HepG2 (cell line): ENCODE measurements around the gene KXD1. TPM values are rescaled to one million over a fixed set of nuclear protein-coding genes. Genes with fewer than 3 reads are reported as not detected.
A peak's percentile ranks its signal among the peaks of the same experiment; 100 is the strongest.

Source experiments
- HNRNPLL ChIP-seq: fragments of 200-400 bp; formaldehyde crosslinking; IDR thresholded peaks from 2 replicates; pipeline ENCODE4 v1.6.1; 2017; ENCODE audit warnings: mild to moderate bottlenecking, low read depth, low read length; ENCODE audit not compliant: poor library complexity, severe bottlenecking
- KLF9 ChIP-seq: IDR thresholded peaks from 2 replicates; pipeline ENCODE4 v1.6.1; 2016; ENCODE audit warnings: low read depth
- MATR3 ChIP-seq: sonication (generic); formaldehyde crosslinking; IDR thresholded peaks from 2 replicates; pipeline ENCODE4 v1.4.0; 2020; ENCODE audit warnings: missing genetic modification reagents
- PAWR ChIP-seq: sonication (generic); formaldehyde crosslinking; IDR thresholded peaks from 2 replicates; pipeline ENCODE4 v1.4.0; 2020; ENCODE audit warnings: missing genetic modification reagents, mild to moderate bottlenecking, borderline replicate concordance
- RNF219 ChIP-seq: sonication (generic); formaldehyde crosslinking; IDR thresholded peaks from 2 replicates; pipeline ENCODE4 v1.5.0; 2020; ENCODE audit warnings: mild to moderate bottlenecking, missing genetic modification reagents
- SOX6 ChIP-seq, 2 experiments: fragments of 450-650 bp in 1 of 2; sonication (generic) in 1 of 2; formaldehyde crosslinking in 1 of 2; IDR thresholded peaks; 2 replicates each; pipeline versions ENCODE4 v1.4.0 to v1.6.1; 2017 to 2020; ENCODE audit warnings: antibody characterized with exemption in 1 of 2, mild to moderate bottlenecking in 1 of 2, missing genetic modification reagents in 1 of 2
- TERF1 ChIP-seq: sonication (generic); formaldehyde crosslinking; IDR thresholded peaks from 2 replicates; pipeline ENCODE4 v1.8.0; 2022; ENCODE audit warnings: mild to moderate bottlenecking, missing genetic modification reagents, moderate library complexity
- ZNF142 ChIP-seq: sonication (generic); formaldehyde crosslinking; IDR thresholded peaks from 2 replicates; pipeline ENCODE4 v1.4.0; 2020; ENCODE audit warnings: missing genetic modification reagents
- ZNF660 ChIP-seq: sonication (generic); formaldehyde crosslinking; IDR thresholded peaks from 2 replicates; pipeline ENCODE4 v1.5.1; 2020; ENCODE audit warnings: mild to moderate bottlenecking, low read depth, missing genetic modification reagents, borderline replicate concordance
- ZNF777 ChIP-seq: sonication (generic); formaldehyde crosslinking; IDR thresholded peaks from 2 replicates; pipeline ENCODE4 v1.4.0; 2020; ENCODE audit warnings: missing genetic modification reagents
- polyA plus RNA-seq, 8 experiments: library from polyadenylated mRNA; depleted of rRNA in 3 of 8; stranded (reverse) in 7 of 8; unstranded in 1 of 8; fragments of >200 nt; fragmentation: Illumina TruSeq in 4 of 8; extraction: Trizol in 4 of 8; gene quantifications; 2 replicates each; pipeline versions ENCODE4 v1.2.1 to v1.2.3, GENCODE V29; 2011 to 2016; ENCODE audit warnings: low read depth in 4 of 8, missing spikeins in 1 of 8, mixed read lengths in 1 of 8; ENCODE audit not compliant: insufficient read depth in 1 of 8
- total RNA-seq, 5 experiments: library from RNA; depleted of rRNA; stranded (reverse); fragments of >200 nt; fragmentation: Illumina TruSeq; extraction: Trizol; gene quantifications; 2 replicates each; pipeline ENCODE4 v1.2.3, GENCODE V29; 2016; ENCODE audit warnings: low read depth in 1 of 5
- TF ChIP-seq, protein P1 (sequence below): sonication (generic); formaldehyde crosslinking; IDR thresholded peaks from 2 replicates; pipeline ENCODE4 v1.4.0; 2020; ENCODE audit warnings: missing genetic modification reagents, mild to moderate bottlenecking, borderline replicate concordance
- TF ChIP-seq, protein P2 (sequence below), 2 experiments: sonication (generic) in 1 of 2; formaldehyde crosslinking in 1 of 2; IDR thresholded peaks; 2 replicates each; pipeline versions ENCODE4 v1.4.0 to v1.6.1; 2018 to 2020; ENCODE audit warnings: missing genetic modification reagents in 2 of 2, borderline replicate concordance in 1 of 2, low read depth in 1 of 2, mild to moderate bottlenecking in 1 of 2, missing biosample characterization in 1 of 2
- TF ChIP-seq, protein P3 (sequence below): sonication (generic); formaldehyde crosslinking; IDR thresholded peaks from 2 replicates; pipeline ENCODE4 v1.5.0; 2020; ENCODE audit warnings: missing genetic modification reagents

KXD1 gene
- total and polyA plus RNA-seq, 2 of the 13 experiments (the other 11 are each of a cell fraction or from before 2014, with no cell fraction given) = 44.6 to 143 TPM

DNA sequence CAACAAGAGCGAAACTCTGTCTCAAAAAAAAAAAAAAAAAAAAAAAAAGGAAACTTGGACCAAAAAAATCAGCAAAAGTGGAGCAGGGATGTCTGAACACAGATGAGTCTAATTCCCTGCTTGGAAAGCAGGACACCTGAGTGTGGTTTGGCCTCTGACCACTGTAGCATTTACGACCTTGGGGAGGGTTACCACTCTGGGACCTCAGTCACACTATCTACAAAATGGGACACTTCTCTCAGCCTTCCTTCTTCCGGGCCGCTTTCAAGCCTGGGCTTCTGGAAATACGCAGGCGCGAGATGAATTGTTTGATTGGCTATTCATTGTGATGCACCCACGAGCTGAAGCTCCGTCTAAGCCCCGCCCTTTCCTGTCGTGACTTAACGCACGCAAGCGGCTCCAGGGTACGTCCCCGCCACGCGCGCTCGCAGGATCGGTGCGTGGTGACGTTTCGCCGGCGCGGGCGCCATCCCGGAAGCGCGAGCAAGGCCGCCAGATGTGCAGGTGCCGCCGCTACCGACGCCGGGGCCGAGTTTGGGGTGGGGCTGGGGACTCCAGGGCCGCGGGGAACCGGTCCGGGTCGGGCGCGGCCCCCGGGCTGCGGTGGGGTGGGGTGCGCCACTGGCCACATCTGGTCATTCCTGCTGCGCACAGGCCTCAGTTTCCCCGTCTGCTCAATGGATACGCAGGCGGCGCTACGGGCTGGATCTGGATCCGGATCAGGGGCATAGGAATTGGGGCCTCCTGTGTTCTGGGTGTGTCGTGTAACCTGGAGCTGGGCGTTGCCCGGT, at the start of gene KXD1 (continued):
- TF ChIP-seq, protein P1, sequence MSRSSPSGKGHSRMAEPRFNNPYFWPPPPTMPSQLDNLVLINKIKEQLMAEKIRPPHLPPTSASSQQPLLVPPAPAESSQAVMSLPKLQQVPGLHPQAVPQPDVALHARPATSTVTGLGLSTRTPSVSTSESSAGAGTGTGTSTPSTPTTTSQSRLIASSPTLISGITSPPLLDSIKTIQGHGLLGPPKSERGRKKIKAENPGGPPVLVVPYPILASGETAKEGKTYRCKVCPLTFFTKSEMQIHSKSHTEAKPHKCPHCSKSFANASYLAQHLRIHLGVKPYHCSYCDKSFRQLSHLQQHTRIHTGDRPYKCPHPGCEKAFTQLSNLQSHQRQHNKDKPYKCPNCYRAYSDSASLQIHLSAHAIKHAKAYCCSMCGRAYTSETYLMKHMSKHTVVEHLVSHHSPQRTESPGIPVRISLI = no peak
- no peak for TF ChIP-seq PAWR (CRISPR knock-in tag)
- TF ChIP-seq, protein P2, sequence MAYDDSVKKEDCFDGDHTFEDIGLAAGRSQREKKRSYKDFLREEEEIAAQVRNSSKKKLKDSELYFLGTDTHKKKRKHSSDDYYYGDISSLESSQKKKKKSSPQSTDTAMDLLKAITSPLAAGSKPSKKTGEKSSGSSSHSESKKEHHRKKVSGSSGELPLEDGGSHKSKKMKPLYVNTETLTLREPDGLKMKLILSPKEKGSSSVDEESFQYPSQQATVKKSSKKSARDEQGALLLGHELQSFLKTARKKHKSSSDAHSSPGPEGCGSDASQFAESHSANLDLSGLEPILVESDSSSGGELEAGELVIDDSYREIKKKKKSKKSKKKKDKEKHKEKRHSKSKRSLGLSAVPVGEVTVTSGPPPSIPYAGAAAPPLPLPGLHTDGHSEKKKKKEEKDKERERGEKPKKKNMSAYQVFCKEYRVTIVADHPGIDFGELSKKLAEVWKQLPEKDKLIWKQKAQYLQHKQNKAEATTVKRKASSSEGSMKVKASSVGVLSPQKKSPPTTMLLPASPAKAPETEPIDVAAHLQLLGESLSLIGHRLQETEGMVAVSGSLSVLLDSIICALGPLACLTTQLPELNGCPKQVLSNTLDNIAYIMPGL (CRISPR knock-in tag; IDR thresholded peaks at IDR 0.05; ENCODE audit: borderline replicate concordance in 1 of 2, low read depth in 1 of 2) = peak; percentile 45 to 62; a peak in 2 of 4 replicates
- no peak for TF ChIP-seq TERF1 (CRISPR knock-in tag)
- TF ChIP-seq HNRNPLL = peak; percentile 86
- no peak for TF ChIP-seq KLF9 (CRISPR knock-in tag)
- no peak for TF ChIP-seq RNF219 (CRISPR knock-in tag)
- TF ChIP-seq MATR3 (CRISPR knock-in tag) = no peak
- TF ChIP-seq ZNF777 (CRISPR knock-in tag) = peak; percentile 50; the same call in 1 of the 2 replicates
- no peak for TF ChIP-seq ZNF142 (CRISPR knock-in tag)
- TF ChIP-seq, protein P3, sequence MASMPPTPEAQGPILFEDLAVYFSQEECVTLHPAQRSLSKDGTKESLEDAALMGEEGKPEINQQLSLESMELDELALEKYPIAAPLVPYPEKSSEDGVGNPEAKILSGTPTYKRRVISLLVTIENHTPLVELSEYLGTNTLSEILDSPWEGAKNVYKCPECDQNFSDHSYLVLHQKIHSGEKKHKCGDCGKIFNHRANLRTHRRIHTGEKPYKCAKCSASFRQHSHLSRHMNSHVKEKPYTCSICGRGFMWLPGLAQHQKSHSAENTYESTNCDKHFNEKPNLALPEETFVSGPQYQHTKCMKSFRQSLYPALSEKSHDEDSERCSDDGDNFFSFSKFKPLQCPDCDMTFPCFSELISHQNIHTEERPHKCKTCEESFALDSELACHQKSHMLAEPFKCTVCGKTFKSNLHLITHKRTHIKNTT = no peak
- no peak for TF ChIP-seq ZNF660 (CRISPR knock-in tag)
- no peak for TF ChIP-seq SOX6 (IDR thresholded peaks at IDR 0.05)
- TF ChIP-seq SOX6 (CRISPR knock-in tag; IDR thresholded peaks at IDR 0.05) = peak; percentile 26; the same call in 1 of the 2 replicates
